Head of caudate nucleus (tissue), 42 donors: ENCODE results near the gene ROBO1.

Source experiments
- DNase-seq, 42 donors: peaks; one replicate each; pipeline versions ENCODE4 v3.0.0 to v3.0.0-alpha.2; 2020 to 2021; ENCODE audit warnings: mixed read lengths in 7 of 42
- intact Hi-C: fragments of 100-400 bp; cut with DNase I; formaldehyde crosslinking; loops from one replicate; pipeline ENCODE4 v1.15.0; 2022

ROBO1 gene

GRCh38 chr3:79285380-79285779, 482.4 kb downstream of the ROBO1 start:
- intact Hi-C loops, result no loop called here
- DNase-seq, result no peak

DNA sequence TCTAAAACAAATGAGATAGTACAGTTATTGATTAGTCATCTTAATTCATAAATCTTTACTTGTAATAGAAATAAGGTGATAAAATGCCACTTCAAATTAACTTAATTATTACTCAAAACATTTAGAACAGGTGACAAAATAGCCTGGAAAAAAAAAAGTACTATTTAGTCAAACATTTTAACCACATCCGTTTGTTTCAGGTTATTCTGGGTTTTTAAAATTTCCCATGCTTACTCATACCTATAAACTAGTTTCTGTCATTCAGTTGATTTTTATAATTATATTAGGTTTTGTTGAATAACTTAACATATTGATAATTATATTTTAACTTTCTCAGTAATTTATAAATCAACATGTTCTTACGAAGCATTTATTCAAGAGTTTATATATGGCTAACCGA, 483.0 kb downstream of the ROBO1 start:
- no peak for DNase-seq
- intact Hi-C loops, result no loop called here

DNA sequence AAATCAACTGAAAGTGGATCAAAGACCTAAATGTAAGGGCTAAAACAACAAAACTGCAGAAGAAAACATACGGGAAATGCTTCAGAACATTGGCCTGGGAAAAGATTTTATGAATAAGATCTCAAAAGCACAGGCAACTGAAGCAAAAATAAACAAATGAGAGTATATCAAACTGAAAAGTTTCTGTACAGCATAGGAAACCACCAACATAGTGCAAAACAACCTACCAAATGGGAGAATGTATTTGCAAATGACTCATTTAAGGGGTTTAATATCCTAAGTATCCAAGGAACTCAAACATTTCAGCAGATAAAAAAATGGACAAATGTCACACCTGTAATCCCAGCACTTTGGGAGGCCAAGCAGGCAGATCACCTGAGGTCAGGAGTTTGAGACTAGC, 489.1 kb downstream of the ROBO1 start:
- intact Hi-C loops, result no loop called here
- DNase-seq, result no peak

DNA sequence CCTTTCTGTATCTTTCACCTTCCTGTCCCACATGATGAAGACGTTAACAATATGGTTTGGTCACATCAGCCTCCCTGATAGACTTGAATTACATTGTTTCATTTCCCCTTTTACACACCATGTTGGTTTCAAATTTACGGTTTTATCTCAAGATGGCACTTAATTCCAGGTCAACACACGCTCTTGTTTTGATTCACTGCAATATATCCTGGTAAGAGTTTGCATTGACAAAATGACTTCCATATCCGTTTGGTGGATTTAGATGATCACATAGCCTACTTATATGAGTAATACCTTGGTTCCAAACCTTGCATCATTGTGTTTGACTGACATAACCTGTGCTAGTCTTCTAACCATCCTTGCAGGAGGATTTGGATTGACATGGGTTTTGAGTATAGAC, 499.4 kb downstream of the ROBO1 start:
- intact Hi-C loops, result no loop called here
- DNase-seq, result no peak

DNA sequence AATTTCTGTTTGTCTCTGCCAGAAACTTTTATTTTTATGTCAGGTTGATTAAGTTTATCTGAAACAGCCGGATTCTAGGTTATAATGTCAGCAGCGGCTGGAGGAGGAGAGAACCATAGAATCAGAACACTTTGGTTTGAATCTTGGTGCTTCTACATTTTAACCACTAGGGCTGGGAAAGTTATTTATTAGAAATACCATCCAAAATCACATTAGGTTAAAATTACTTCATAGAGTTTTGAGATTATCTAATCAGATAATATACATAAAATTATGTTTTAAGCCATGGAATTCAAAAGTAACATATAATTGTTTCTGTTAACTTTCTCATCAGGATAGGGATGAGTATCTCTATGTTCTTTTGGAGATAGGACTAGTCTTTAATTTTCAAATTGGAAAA, 502.9 kb downstream of the ROBO1 start:
- intact Hi-C loops, result no loop called here
- no peak for DNase-seq

- no peak for DNase-seq
- intact Hi-C loops, result no loop called here
These were observed 504.4 kb downstream of the ROBO1 start for GRCh38 chr3:79263423-79263822.

- DNase-seq, result no peak
- intact Hi-C loops, result no loop called here
These were observed 509.3 kb downstream of the ROBO1 start for GRCh38 chr3:79258479-79258878.

GRCh38 chr3:79257791-79258190, 510.0 kb downstream of the ROBO1 start:
- no peak for DNase-seq

GRCh38 chr3:79255702-79256101, 512.1 kb downstream of the ROBO1 start:
- intact Hi-C loops, result no loop called here
- no peak for DNase-seq

More at GRCh38 chr3:79257791-79258190, 510.0 kb downstream of the ROBO1 start:
- intact Hi-C loops, result no loop called here

GRCh38 chr3:79255292-79255691, 512.5 kb downstream of the ROBO1 start:
- no peak for DNase-seq
- intact Hi-C loops, result no loop called here

- intact Hi-C loops, result no loop called here
- DNase-seq, result no peak
These were observed 514.1 kb downstream of the ROBO1 start for GRCh38 chr3:79253704-79254103.

- DNase-seq, result no peak
These were observed 514.5 kb downstream of the ROBO1 start for GRCh38 chr3:79253271-79253670.

DNA sequence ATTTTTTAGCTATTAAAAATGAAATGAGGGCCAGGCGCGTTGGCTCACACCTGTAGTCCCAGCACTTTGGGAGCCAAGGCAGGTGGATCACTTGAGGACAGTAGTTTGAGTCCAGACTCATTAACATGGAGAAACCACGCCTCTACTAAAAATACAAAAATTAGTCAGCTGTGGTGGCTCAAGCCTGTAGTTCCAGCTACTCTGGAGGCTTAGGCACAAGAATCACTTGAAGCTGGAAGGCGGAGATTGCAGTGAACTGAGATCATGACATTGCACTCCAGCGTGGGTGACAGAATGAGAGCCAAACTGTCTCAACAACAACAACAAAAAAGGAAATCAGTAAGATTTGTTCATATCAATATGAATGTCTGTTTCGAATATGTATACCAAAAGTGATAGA, 517.1 kb downstream of the ROBO1 start:
- no peak for DNase-seq
- intact Hi-C loops, result no loop called here

More at GRCh38 chr3:79253271-79253670, 514.5 kb downstream of the ROBO1 start:
- intact Hi-C loops, result no loop called here

DNA sequence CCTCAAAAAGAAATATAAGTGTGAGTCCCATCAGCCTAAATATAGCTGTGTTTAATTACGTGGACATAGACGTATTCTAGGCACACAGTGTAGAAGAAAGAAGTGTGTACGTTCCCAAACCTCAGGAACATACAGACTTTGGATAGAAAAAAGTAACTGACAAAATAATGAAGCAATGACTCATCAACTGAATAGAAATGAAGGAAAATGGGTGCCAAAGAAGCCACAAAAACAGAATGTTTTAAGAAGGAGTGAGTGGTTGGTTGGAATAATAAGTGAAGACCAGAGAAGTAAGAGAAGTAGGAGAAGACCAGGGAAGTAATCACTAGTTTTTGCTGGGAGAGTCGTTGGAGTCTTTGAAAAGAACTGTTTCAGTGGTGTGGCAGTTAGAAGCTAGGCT, 518.1 kb downstream of the ROBO1 start:
- no peak for DNase-seq
- intact Hi-C loops, result no loop called here

DNA sequence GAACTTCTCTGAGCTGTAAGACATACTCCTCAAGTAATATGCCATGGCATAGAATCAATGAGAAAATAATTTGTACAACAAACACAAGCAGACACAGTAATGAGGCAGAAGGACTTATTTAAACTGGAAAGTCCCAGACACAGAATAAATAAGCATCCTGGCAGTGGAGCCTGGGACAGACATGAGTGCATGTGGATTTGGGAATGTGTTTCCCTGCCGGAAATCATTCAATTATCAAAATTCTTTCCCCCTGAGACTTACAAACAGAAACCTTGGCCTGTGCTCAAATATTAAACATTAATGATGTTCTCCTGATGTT, 520.1 kb downstream of the ROBO1 start:
- intact Hi-C loops, result no loop called here
- DNase-seq, result no peak

- no peak for DNase-seq
- intact Hi-C loops, result no loop called here
These were observed 520.7 kb downstream of the ROBO1 start for GRCh38 chr3:79246875-79247724.

- no peak for DNase-seq
- intact Hi-C loops, result no loop called here
These were observed 522.3 kb downstream of the ROBO1 start for GRCh38 chr3:79245284-79246138.

GRCh38 chr3:79236496-79236895, 531.3 kb downstream of the ROBO1 start:
- no peak for DNase-seq
- intact Hi-C loops, result no loop called here

DNA sequence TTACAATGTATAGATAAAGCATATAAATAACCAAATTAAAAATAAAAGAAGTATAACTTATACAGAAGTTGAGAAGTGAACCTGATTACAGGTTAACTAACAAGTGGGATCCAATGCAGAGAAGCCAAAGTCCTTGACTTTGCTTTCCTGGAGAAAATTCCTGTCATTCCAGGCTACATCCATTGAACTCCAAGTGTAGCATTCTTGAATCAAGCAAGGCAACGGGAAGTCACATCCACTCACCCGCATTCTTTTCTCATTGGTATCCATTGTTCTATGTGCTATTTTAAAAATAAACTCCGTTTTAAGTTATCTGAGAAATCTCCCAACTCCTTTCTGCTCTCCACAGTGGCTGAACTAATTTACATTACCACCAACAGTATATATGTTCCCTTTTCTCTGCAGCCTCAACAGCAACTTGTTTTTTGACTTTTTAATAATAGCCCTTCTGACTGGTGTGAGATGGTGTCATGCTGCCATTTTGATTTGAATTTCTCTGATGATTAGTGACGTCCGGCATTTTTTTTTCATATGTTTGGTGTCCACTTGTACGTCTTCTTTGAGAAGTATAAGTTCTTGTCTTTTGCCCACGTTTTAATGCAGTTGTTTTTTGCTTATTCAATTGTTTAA, 534.3 kb downstream of the ROBO1 start:
- no peak for DNase-seq
- intact Hi-C loops, result no loop called here

DNA sequence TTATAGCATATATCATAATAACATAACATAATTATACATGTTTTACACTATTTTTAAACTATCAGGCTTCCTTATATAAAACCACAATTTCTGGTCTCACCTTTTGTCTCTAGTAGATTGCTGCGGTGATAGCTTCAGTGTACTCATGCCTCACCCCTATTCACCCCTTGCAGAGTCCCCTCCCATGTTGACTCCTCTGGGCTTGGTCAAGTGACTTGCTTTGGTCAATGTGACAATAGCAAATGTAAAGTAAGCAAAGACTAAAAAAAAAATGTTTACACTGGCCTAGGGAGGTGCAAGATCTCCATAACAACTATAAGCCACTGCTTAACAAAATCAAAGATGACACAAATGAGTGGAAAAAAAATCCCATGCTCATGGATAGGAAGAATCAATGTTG, 537.5 kb downstream of the ROBO1 start:
- no peak for DNase-seq
- intact Hi-C loops, result no loop called here
